Measurements from ENCODE around the gene NDUFB2.

The NDUFB2 gene

GRCh38 chr7:140667476-140667875 is 29.0 kb upstream of the NDUFB2 start (continued):
- TF ChIP-seq ZBTB49 (tag by site-specific recombination; IDR thresholded peaks at IDR 0.05; ENCODE audit: low read depth) (no peak), ZFP37 (tag by site-specific recombination; IDR thresholded peaks at IDR 0.05) (no peak), IKZF3 (tag by site-specific recombination; IDR thresholded peaks at IDR 0.05) (no peak), ZNF184 (tag by site-specific recombination; IDR thresholded peaks at IDR 0.05) (no peak), MEIS1 (CRISPR knock-in tag; IDR thresholded peaks at IDR 0.05; ENCODE audit: borderline replicate concordance) (no peak), GFI1B (tag by site-specific recombination; IDR thresholded peaks at IDR 0.05) (no peak), ZBTB17 (tag by site-specific recombination; IDR thresholded peaks at IDR 0.05) (no peak), ZNF221 (tag by site-specific recombination; IDR thresholded peaks at IDR 0.05; ENCODE audit: borderline replicate concordance) (no peak)

- Histone ChIP-seq H3K4me1 (ENCODE audit: control insufficient read depth, insufficient read depth, low read length) (no peaks in the 10 kb centered on the region), H3K9me3 (ENCODE audit: control insufficient read depth, insufficient read depth, low read depth, low read length) (no peaks in the 10 kb centered on the region), H3K4me3 (ENCODE audit: low read depth, low read length) (no peak overlapping the region), H3K36me3 (ENCODE audit: control insufficient read depth in 2 of 2, insufficient read depth in 1 of 2, low read length in 2 of 2) (no peaks in the 10 kb centered on the region), H3K27ac (ENCODE audit: extremely low read depth, low read depth, low read length) (no peak overlapping the region)
- ChIA-PET POLR2A (interaction anchor here (0.5 kb wide), 1 partner anchor 310 kb away, joined by 4 read pairs; no protein-coding TSS in a partner anchor), CTCF (interaction anchor here (0.5 to 1.3 kb wide), 3 partner anchors 15 to 868 kb away, joined by 3 to 5 read pairs (median 4); no protein-coding TSS in a partner anchor)
- no peak for TF ChIP-seq ZNF529 (tag by site-specific recombination; IDR thresholded peaks at IDR 0.05; ENCODE audit: insufficient replicate concordance)
- TF ChIP-seq GFI1B (tag by site-specific recombination; IDR thresholded peaks at IDR 0.05): no peak
- no peak for TF ChIP-seq ZBTB1 (tag by site-specific recombination; IDR thresholded peaks at IDR 0.05)
- TF ChIP-seq ZNF404 (tag by site-specific recombination; IDR thresholded peaks at IDR 0.05): no peak
- TF ChIP-seq ZNF518A (tag by site-specific recombination; conservative IDR thresholded peaks at IDR 0.05; ENCODE audit: low read depth): no peak
- TF ChIP-seq ZNF214 (tag by site-specific recombination; IDR thresholded peaks at IDR 0.05; ENCODE audit: borderline replicate concordance): no peak
- TF ChIP-seq ZNF701 (tag by site-specific recombination; IDR thresholded peaks at IDR 0.05): no peak
- TF ChIP-seq ZXDB (tag by site-specific recombination; IDR thresholded peaks at IDR 0.05): no peak
- TF ChIP-seq ZNF830 (tag by site-specific recombination; IDR thresholded peaks at IDR 0.05; ENCODE audit: low read depth): no peak
Measured at GRCh38 chr7:140668641-140669040, 27.9 kb upstream of the NDUFB2 start.

GRCh38 chr7:140669352-140669751 is 27.2 kb upstream of the NDUFB2 start:
- Histone ChIP-seq H3K4me3 (ENCODE audit: low read depth, low read length) (no peak overlapping the region), H3K9me3 (ENCODE audit: control insufficient read depth, insufficient read depth, low read depth, low read length) (no peaks in the 10 kb centered on the region), H3K27ac (ENCODE audit: extremely low read depth, low read depth, low read length) (no peak overlapping the region), H3K4me1 (ENCODE audit: control insufficient read depth, insufficient read depth, low read length) (no peaks in the 10 kb centered on the region), H3K36me3 (ENCODE audit: control insufficient read depth in 2 of 2, insufficient read depth in 1 of 2, low read length in 2 of 2) (no peaks in the 10 kb centered on the region)
- ChIA-PET CTCF (interaction anchor here (0.7 to 1.3 kb wide), 5 partner anchors 9 to 679 kb away, joined by 3 to 6 read pairs (median 4); no protein-coding TSS in a partner anchor), POLR2A (interaction anchor here (0.6 to 0.7 kb wide), 2 partner anchors 45 to 158 kb away, joined by 3 read pairs; no protein-coding TSS in a partner anchor)
- TF ChIP-seq RBAK (tag by site-specific recombination; IDR thresholded peaks at IDR 0.05): no peak
- no peak for TF ChIP-seq ZNF518A (tag by site-specific recombination; conservative IDR thresholded peaks at IDR 0.05; ENCODE audit: low read depth)
- TF ChIP-seq SP7 (tag by site-specific recombination; IDR thresholded peaks at IDR 0.05): 0 out of 2 replicates have a peak, but pooled peaks have one; percentile 25
